Measurements from ENCODE around the gene CD244. TPM values are rescaled to one million over a fixed set of nuclear protein-coding genes. Genes with fewer than 3 reads are reported as not detected.

Gene CD244
- total RNA-seq, 1 donor from 2014 or later: not detected

DNA sequence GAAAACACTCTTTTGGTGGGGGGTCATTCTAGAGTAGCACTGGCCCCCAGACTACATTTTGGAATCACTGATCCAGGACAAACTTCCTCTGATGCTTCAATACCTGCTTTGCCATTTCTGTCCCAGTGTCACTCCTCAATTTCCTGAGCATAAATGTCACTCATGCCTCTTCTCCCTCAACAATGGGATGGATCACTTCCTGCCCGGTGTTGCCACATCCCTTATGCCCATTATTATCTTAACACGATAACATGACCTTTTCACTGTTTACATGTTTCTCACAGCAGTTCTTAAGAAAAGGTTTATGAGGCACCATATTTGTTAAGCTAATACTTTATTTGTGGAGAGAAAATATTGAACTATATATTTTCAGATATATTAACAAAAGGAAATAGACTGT, 26.2 kb upstream of the CD244 start:
- Mint-ChIP-seq H3K9me3 (peaks cover 3% of the 10 kb centered on the region), H3K4me3 (no peak overlapping the region), H3K27ac (ENCODE audit: unreplicated experiment) (no peak overlapping the region), H3K27me3 (ENCODE audit: low read depth) (peaks cover 21% of the 10 kb centered on the region), H3K36me3 (ENCODE audit: low read depth) (peaks cover 4% of the 10 kb centered on the region), H3K4me1 (no peaks in the 10 kb centered on the region)
- no peak for DNase-seq (ENCODE audit: low read depth, low spot score)
- TF ChIP-seq, protein P1, sequence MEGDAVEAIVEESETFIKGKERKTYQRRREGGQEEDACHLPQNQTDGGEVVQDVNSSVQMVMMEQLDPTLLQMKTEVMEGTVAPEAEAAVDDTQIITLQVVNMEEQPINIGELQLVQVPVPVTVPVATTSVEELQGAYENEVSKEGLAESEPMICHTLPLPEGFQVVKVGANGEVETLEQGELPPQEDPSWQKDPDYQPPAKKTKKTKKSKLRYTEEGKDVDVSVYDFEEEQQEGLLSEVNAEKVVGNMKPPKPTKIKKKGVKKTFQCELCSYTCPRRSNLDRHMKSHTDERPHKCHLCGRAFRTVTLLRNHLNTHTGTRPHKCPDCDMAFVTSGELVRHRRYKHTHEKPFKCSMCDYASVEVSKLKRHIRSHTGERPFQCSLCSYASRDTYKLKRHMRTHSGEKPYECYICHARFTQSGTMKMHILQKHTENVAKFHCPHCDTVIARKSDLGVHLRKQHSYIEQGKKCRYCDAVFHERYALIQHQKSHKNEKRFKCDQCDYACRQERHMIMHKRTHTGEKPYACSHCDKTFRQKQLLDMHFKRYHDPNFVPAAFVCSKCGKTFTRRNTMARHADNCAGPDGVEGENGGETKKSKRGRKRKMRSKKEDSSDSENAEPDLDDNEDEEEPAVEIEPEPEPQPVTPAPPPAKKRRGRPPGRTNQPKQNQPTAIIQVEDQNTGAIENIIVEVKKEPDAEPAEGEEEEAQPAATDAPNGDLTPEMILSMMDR (conservative IDR thresholded peaks at IDR 0.05): no peak

DNA sequence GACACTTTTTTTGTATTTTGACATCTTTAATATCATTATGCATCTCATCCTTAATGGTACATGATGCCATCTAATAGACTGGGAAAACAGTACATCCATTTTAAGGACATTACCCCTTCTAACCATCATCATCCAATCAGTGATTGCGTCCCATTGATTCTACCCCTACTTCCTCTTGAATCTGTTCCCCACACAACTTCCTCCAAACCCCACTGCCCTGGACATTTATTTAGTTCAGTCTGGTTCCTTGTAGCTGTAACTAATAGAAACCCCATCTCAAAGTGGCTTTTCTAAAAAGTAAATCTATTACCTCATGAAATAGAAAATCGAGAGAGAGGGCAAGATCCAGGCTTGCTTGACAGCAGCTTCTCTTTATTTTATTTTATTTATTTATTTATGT, 24.4 kb upstream of the CD244 start:
- peaks cover 3% of the 10 kb centered on the region for H3K9me3 Mint-ChIP-seq
- H3K4me1 Mint-ChIP-seq: no peaks in the 10 kb centered on the region
- no peak overlapping the region for H3K27ac Mint-ChIP-seq (ENCODE audit: unreplicated experiment)
- no peak overlapping the region for H3K4me3 Mint-ChIP-seq
- H3K36me3 Mint-ChIP-seq (ENCODE audit: low read depth): no peaks in the 10 kb centered on the region
- H3K27me3 Mint-ChIP-seq (ENCODE audit: low read depth): peaks cover 14% of the 10 kb centered on the region
- TF ChIP-seq, protein P1 (conservative IDR thresholded peaks at IDR 0.05): no peak
- DNase-seq (ENCODE audit: low read depth, low spot score): no peak

DNA sequence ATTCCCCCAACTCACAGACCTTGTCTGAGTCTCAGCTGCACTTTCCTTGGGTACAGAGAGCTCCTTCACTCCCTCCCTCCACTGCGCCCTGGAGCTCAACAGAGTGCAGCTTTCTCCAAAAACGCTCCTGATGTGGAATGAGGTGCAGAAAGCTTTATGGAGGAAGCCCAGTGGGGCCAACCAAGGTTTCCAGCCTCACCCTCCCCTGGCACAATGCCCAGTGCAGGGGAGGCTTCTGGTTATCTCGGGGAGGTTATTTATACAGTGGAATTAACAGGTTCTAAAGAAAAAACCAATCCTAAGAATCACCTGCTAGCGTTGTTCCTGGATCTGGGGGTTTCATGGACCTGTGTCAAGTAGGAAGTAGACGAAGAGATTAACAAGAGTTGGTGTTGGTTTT, 22.4 kb upstream of the CD244 start, which contains the start of gene ITLN1:
TSS of gene ITLN1 (minus strand) at position 139 of the 400 bp plus-strand sequence. CDS start 303 bp downstream, outside the sequence.
- Mint-ChIP-seq H3K27ac (ENCODE audit: unreplicated experiment) (no peak within 1 kb of the TSS), H3K4me1 (no peaks in the 10 kb centered on the region), H3K27me3 (ENCODE audit: low read depth) (no peaks in the 10 kb centered on the region), H3K4me3 (no peak within 1 kb of the TSS), H3K36me3 (ENCODE audit: low read depth) (no peaks in the 10 kb centered on the region), H3K9me3 (no peaks in the 10 kb centered on the region)
- no peak for DNase-seq (ENCODE audit: low read depth, low spot score)
- TF ChIP-seq, protein P1 (conservative IDR thresholded peaks at IDR 0.05): no peak

DNA sequence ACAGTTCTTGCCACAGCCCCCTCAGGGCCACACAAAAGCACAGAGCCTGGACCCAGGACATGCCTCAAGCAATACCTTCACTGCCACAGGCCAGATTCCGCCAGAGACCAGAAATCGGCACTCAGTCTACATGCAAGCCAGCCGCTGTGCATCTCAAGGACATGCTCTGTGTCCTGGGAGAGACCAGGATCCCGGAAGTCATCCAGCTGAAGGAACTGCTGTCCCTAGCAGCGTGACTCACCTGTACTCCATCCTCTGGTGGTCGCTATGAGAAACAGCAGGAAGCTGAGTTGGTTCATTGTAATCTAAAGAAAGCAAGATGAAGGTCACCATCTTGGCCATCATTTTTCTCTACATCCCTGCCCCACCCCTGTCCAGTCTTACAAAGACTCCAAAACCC, 21.9 kb upstream of the CD244 start:
- TF ChIP-seq, protein P1 (conservative IDR thresholded peaks at IDR 0.05): peak; percentile 32
- Mint-ChIP-seq H3K9me3 (no peaks in the 10 kb centered on the region), H3K36me3 (ENCODE audit: low read depth) (no peaks in the 10 kb centered on the region), H3K27ac (ENCODE audit: unreplicated experiment) (no peak overlapping the region), H3K27me3 (ENCODE audit: low read depth) (no peaks in the 10 kb centered on the region), H3K4me3 (no peak overlapping the region), H3K4me1 (no peaks in the 10 kb centered on the region)
- DNase-seq (ENCODE audit: low read depth, low spot score): no peak

DNA sequence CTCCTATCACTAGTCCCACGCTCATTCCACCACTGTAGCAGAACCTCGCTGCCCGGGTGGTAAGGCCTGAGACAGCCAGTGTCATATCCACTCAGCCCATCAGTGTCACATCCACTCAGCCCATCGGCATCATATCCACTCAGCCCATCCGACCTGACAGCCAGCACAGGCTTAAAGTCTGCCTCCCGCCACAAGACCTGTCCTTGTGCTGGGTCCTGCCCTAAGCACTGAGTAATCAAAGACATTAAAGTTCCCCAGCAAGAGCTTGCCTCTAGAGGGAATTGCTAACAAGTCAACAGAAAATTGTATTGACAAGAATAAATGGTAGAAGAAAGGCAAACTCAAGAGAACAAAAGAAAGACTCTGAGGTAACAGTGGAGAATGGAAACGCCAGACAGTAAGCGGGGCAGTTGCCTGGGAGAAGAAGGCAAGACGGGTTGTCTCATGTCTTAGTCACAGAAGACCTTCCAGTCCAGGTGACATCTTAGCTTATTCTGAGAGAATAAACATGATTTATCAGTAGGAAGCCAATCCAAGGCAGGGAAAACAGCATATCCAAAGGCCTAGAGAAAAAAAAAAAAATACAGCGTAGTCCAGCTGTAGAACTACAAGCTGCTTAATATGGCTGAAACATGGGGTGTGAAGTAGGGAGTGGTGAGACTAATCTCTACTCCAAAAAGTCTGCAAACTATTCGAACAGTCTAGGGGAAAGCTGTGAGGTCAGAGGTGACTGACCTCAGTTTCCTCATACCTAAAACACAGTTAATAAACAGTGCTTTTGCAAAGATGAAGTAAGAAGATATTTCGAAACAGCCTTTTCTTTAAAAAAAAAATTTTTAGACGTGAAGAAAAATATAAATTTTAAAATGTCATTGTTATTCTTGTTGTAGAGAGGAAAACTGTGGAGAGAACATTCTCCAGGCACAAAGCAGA, 21.2 kb upstream of the CD244 start:
- H3K9me3 Mint-ChIP-seq: no peaks in the 10 kb centered on the region
- H3K27me3 Mint-ChIP-seq (ENCODE audit: low read depth): no peaks in the 10 kb centered on the region
- TF ChIP-seq, protein P1 (conservative IDR thresholded peaks at IDR 0.05): no peak
- no peaks in the 10 kb centered on the region for H3K36me3 Mint-ChIP-seq (ENCODE audit: low read depth)
- H3K27ac Mint-ChIP-seq (ENCODE audit: unreplicated experiment): no peak overlapping the region
- no peak for DNase-seq (ENCODE audit: low read depth, low spot score)
- H3K4me1 Mint-ChIP-seq: no peaks in the 10 kb centered on the region
- no peak overlapping the region for H3K4me3 Mint-ChIP-seq

Measured in neural crest cell (in vitro differentiated cells).